HG03039 (cell line): ENCODE data around the gene CD300LD.
"Not testable (repeated sequence)": the region's sequence is repeated elsewhere in the genome, so short reads cannot be mapped to it uniquely, and the experiment has no call there.

Experiments
- ATAC-seq: cut with Tn5 transposase; IDR thresholded peaks from one replicate; pipeline ENCODE4 v1.9.1; 2021; ENCODE audit warnings: mild to moderate bottlenecking, moderate library complexity; ENCODE audit not compliant: unreplicated experiment

Gene CD300LD

GRCh38 chr17:74573635-74574034 is 18.4 kb downstream of the CD300LD start:
- ATAC-seq = not testable (repeated sequence)

- no peak for ATAC-seq
These were observed 18.9 kb downstream of the CD300LD start for GRCh38 chr17:74573169-74573568.

GRCh38 chr17:74571621-74572270 is 20.3 kb downstream of the CD300LD start:
- ATAC-seq = no peak

- ATAC-seq = no peak
These were observed 22.8 kb downstream of the CD300LD start for GRCh38 chr17:74569020-74570003.

GRCh38 chr17:74568106-74568873 is 23.8 kb downstream of the CD300LD start:
- ATAC-seq = no peak

GRCh38 chr17:74567397-74567796 is 24.7 kb downstream of the CD300LD start, which contains the start of gene CD300H:
Gene CD300H (minus strand): TSS chr17:74567509.
- ATAC-seq = no peak

GRCh38 chr17:74566132-74566753 is 25.8 kb downstream of the CD300LD start:
- no peak for ATAC-seq

GRCh38 chr17:74565126-74565525 is 27.0 kb downstream of the CD300LD start:
- no peak for ATAC-seq

GRCh38 chr17:74563358-74563757 is 28.7 kb downstream of the CD300LD start:
- ATAC-seq = no peak

- no peak for ATAC-seq
These were observed 30.5 kb downstream of the CD300LD start for GRCh38 chr17:74561586-74561985.

GRCh38 chr17:74558882-74559519 is 33.1 kb downstream of the CD300LD start:
- ATAC-seq = no peak

GRCh38 chr17:74558402-74558801 is 33.7 kb downstream of the CD300LD start:
- ATAC-seq = not testable (repeated sequence)

GRCh38 chr17:74555427-74555940 is 36.6 kb downstream of the CD300LD start:
- ATAC-seq = no peak

- no peak for ATAC-seq
These were observed 37.2 kb downstream of the CD300LD start for GRCh38 chr17:74554909-74555308.

GRCh38 chr17:74552037-74552436 is 40.0 kb downstream of the CD300LD start:
- ATAC-seq = no peak

GRCh38 chr17:74550602-74551001 is 41.5 kb downstream of the CD300LD start:
- ATAC-seq = no peak

- no peak for ATAC-seq
These were observed 42.7 kb downstream of the CD300LD start for GRCh38 chr17:74549343-74549742.

GRCh38 chr17:74547736-74548135 is 44.3 kb downstream of the CD300LD start:
- ATAC-seq = no peak

GRCh38 chr17:74547264-74547663 is 44.8 kb downstream of the CD300LD start:
- no peak for ATAC-seq

- ATAC-seq = no peak
These were observed 45.5 kb downstream of the CD300LD start for GRCh38 chr17:74546586-74546985.
